ENCODE measurements around the gene RPS3A.
"Not testable (repeated sequence)": the region's sequence is repeated elsewhere in the genome, so short reads cannot be mapped to it uniquely, and the experiment has no call there.

RPS3A gene

GRCh38 chr4:151117371-151117962 is 18.0 kb downstream of the RPS3A start:
- Histone ChIP-seq H3K36me3 (peaks cover 45% of the 10 kb centered on the region), H3K27ac (no peak overlapping the region; the same call in 1 of the 2 replicates), H3K4me3 (ENCODE audit: low read depth, low read length) (no peak overlapping the region), H3K27me3 (ENCODE audit: insufficient read depth, low read depth, severe bottlenecking) (no peaks in the 10 kb centered on the region), H3K9me3 (ENCODE audit: severe bottlenecking) (no peaks in the 10 kb centered on the region)
- peak; percentile 76 for TF ChIP-seq CTCF (IDR thresholded peaks at IDR 0.05; ENCODE audit: low read depth, low read length)
- peak; percentile 69 for DNase-seq

- H3K9me3 ChIP-seq (ENCODE audit: severe bottlenecking) = no peaks in the 10 kb centered on the region
- no peak overlapping the region for H3K27ac ChIP-seq
- H3K27me3 ChIP-seq (ENCODE audit: insufficient read depth, low read depth, severe bottlenecking) = no peaks in the 10 kb centered on the region
- H3K4me3 ChIP-seq (ENCODE audit: low read depth, low read length) = no peak overlapping the region
- no peak for TF ChIP-seq CTCF (IDR thresholded peaks at IDR 0.05; ENCODE audit: low read depth, low read length)
- H3K36me3 ChIP-seq = peaks cover 54% of the 10 kb centered on the region
- DNase-seq = no peak
Observed at GRCh38 chr4:151129796-151130195, 30.4 kb downstream of the RPS3A start.

- no peak overlapping the region for H3K4me3 ChIP-seq (ENCODE audit: low read depth, low read length)
- no peaks in the 10 kb centered on the region for H3K27me3 ChIP-seq (ENCODE audit: insufficient read depth, low read depth, severe bottlenecking)
- H3K27ac ChIP-seq = no peak overlapping the region
- no peaks in the 10 kb centered on the region for H3K9me3 ChIP-seq (ENCODE audit: severe bottlenecking)
- TF ChIP-seq CTCF (IDR thresholded peaks at IDR 0.05; ENCODE audit: low read depth, low read length) = no peak
- no peak for DNase-seq
- H3K36me3 ChIP-seq = peaks cover 37% of the 10 kb centered on the region
Observed at GRCh38 chr4:151133311-151133710, 33.9 kb downstream of the RPS3A start.

GRCh38 chr4:151136048-151136447 is 36.6 kb downstream of the RPS3A start:
- DNase-seq; H3K27me3 ChIP-seq (ENCODE audit: insufficient read depth, low read depth, severe bottlenecking): not testable (repeated sequence)
- H3K36me3 ChIP-seq = peaks cover 40% of the 10 kb centered on the region

GRCh38 chr4:151139814-151140213 is 40.4 kb downstream of the RPS3A start:
- no peak overlapping the region for H3K27ac ChIP-seq
- no peaks in the 10 kb centered on the region for H3K27me3 ChIP-seq (ENCODE audit: insufficient read depth, low read depth, severe bottlenecking)
- H3K4me3 ChIP-seq (ENCODE audit: low read depth, low read length) = no peak overlapping the region
- no peaks in the 10 kb centered on the region for H3K9me3 ChIP-seq (ENCODE audit: severe bottlenecking)
- no peak for TF ChIP-seq CTCF (IDR thresholded peaks at IDR 0.05; ENCODE audit: low read depth, low read length)
- peaks cover 45% of the 10 kb centered on the region for H3K36me3 ChIP-seq
- no peak for DNase-seq

More at GRCh38 chr4:151136048-151136447, 36.6 kb downstream of the RPS3A start:
- H3K9me3 ChIP-seq (ENCODE audit: severe bottlenecking); H3K4me3 ChIP-seq (ENCODE audit: low read depth, low read length); H3K27ac ChIP-seq: not testable (repeated sequence)

GRCh38 chr4:151142758-151143157 is 43.3 kb downstream of the RPS3A start:
- H3K36me3 ChIP-seq = peaks cover 64% of the 10 kb centered on the region
- H3K27me3 ChIP-seq (ENCODE audit: insufficient read depth, low read depth, severe bottlenecking) = no peaks in the 10 kb centered on the region
- H3K27ac ChIP-seq = no peak overlapping the region
- H3K9me3 ChIP-seq (ENCODE audit: severe bottlenecking) = no peaks in the 10 kb centered on the region
- H3K4me3 ChIP-seq (ENCODE audit: low read depth, low read length) = no peak overlapping the region
- no peak for TF ChIP-seq CTCF (IDR thresholded peaks at IDR 0.05; ENCODE audit: low read depth, low read length)
- DNase-seq = no peak
